Pons (tissue), 1 donor: ENCODE results near the gene RHOBTB3.

Experiments
- DNase-seq: peaks from one replicate; pipeline ENCODE4 v3.0.0-alpha.2; 2016; ENCODE audit warnings: low spot score

The RHOBTB3 gene

DNA sequence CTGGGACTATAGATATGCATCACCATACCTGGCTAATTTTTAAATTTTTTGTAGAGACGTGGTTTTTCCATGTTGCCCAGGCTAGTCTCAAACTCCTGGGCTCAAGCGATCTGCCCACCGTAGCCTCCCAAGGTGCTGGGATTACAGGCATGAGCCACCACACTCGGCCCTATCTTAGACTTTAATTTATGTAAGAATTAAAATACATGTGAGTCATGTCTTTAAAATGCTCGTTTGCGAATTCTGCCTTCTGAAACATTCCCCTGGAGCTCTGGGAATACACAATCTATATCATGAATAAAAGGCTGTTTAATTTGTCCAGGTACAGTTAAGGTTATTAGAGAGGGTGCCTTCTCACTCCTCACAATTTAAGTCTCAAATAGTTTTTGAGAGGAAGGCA is 32.8 kb downstream of the RHOBTB3 start:
- DNase-seq, result no peak

DNA sequence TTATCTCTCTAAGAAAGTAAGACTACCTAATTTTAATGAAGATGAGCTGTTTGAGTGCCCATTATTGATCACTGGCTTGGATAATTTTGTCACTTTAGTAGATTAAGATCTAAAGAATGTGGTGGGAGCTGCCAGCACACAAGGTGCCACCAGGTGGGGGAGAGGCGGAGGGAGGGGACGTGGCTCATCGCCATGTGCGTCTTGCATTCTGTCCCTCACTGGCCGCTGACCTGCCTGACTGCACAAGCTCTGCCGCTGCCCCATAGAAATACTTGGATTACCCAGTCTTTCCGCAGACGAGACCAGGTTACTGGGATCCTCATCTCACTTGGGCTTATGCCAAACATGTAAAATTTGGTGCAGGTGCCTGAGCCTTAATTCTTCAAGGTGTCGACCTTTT is 37.6 kb downstream of the RHOBTB3 start:
- no peak for DNase-seq

DNA sequence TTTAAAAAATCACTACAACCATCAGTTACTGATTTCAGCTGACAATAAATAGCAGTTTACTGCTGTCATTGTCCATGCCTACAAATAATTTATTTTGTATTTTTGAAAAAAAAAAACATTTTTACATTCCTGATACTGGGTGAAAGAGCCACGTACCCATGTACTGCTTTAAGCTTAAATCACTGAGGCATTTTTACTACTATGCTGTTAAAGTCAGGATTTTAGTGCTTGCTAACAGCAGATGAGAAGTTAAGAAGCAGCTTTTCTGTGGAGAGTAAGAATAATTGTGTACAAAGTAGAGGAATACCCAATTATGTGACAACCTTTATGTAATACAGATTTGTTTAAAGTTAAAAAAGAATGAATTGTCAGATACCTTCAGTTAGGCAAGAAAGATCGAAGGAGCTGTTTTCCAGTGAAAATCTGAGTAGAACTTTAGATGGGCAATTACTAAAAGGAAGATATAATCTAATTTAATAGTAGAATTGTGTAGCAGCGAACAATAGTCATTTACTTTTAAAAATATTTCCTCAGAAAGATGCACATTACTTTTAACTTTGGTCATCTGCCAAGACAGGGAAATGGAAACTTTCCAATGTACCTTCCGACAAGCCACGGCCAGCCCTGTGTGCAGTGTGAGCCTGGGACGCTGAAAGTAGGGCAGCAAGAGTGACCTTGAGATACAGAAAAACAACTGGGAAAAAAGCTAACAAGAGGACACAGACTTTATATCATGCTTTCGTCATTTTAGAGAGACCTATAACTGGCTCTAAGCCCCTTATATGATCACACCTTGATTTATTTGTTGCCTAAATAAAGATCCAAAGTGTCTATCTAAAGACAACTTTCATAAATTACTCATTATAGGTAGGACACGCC is 39.9 kb downstream of the RHOBTB3 start:
- peak; percentile 16 for DNase-seq

DNA sequence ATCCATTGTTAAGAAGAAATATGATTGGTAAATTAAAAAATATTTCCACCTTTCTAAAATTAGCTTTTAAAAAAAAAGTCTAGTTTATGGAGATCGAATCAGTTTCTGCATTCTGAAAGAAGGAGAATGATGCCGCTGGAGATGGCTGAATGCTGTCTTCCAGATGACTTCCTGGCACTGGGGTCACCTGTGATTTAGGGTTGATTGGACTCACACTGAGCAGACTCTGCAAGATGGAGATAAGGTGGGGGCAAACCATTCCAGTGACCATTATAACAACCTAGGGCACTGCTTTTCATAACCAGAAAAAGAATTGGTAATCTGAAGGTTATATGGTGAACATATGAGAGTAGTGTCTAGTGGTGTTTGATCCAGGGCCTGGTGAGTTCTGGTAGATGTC is 40.8 kb downstream of the RHOBTB3 start:
- no peak for DNase-seq

DNA sequence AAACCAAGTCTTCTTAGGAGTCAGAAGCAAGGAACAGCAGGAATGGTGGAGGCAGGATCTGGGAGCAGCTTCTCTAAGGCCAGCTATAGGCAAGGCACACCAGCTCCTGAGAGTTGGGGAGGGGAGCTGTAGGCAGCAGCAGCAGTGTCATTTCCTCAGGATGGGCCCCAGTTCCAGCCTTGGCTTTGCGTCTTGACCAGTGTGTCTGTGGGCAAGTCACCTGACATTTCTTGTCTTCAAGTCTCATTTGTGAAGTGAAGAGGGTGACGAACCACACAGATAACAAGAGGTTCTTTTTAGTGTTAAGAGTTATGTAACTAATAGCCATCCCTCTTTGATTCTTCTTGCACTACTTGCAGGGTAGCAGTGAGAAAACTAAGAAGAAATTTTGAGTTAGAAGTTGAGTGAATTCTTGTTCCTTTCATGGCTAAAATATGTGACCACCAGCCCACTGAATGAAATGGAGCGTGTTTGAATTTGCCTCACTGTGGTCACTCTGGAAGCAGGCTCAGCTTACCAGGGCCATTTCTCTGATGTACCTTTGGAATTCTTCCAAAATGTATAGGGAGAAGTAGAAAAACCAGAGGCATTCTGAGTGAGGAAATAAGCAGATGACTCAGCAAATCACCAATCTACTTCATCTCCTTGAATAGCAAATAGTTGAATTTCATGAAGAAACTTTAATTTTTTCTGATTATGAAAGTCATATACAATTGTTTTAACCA is 42.4 kb downstream of the RHOBTB3 start:
- DNase-seq, result peak; percentile 13

DNA sequence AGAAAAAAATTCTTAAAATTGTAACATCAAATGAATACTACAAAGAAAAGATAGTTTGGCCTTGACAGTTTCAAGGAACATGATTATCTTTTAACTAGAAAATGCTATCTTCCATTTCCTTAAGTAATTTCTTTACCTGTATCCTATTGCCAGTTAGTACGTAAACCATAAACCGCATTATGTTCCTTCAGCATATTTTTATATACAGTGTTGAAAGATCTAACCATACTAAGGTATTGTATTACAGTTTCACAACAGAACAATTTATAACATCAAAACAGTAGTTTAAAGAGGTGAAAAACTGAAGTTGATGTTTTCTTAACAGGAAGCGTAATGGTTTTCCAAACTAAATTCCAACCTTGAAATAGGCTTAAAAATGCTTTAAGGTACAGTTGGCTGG is 46.3 kb downstream of the RHOBTB3 start:
- no peak for DNase-seq

DNA sequence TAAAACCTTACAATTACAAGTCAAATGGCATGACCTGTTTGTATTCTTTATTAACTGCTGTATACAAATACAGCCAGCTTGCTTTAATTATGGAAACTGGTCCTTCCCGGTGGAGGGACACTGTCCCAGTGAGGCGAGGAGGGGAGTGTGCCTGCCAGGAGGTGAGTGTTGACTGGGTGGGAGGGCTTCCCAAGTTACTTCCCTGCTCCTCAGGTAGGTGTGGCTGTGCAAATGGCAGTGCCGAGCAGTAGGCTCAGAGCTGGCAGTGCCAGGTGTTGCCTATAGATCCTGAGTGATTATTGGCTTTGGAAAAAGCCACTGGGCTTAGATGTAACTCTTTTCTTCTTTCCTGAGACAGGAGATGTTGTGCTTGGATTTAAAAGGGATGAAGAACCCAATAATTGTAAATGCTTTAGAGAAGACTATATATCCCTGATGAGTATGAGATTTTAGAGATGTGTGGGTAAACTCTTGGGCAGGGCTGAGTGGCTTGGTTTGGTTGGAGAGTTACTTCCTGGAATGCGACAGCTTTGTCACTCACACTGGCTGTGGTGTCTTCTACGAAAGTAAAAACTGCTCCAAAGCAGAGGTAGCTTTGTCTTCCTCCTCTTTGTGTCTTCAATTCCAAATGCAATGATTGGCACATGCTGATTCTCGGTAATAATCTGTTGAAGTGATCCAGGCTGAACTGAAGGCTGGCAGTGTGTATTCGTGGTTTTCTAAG is 47.7 kb downstream of the RHOBTB3 start:
- DNase-seq, result peak; percentile 1

DNA sequence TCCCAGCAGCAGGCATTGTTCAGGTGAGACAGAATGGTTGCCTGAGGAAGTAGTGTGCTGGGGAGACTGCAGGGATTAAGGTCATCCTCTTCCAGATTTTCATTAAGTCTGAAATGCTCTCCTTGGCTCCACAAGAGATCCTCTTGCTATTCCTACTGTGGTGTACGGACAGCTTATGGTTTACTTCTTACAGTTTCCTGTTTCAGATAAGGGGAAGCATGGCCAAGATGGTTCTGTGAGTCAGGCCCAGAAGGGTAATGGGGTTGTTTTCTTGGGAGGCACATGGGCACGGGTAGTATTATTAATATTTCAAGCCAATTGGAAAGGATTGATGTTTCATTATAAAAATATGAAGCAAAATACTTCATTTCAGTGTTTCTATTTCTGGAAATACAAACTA is 48.5 kb downstream of the RHOBTB3 start:
- peak; percentile 11 for DNase-seq

DNA sequence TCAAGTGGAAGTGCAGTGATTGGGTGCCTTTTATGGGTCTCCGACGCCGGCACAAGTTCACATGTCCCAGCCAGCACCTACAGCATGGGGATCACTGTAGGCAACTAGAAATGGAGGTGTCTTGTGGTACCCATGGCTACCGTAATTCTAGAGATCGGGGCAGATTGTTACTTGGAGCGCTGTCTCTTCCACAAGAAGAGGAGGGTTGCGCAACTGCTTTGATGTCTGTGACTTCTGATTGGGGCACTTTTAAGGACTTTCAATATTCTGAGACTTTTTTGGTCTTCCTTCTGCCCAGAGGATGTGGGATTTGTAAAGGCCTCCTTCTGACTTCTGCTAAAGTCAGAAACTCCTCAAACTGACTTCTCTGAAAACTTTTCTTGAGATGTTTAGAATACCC is 49.5 kb downstream of the RHOBTB3 start:
- DNase-seq, result no peak

DNA sequence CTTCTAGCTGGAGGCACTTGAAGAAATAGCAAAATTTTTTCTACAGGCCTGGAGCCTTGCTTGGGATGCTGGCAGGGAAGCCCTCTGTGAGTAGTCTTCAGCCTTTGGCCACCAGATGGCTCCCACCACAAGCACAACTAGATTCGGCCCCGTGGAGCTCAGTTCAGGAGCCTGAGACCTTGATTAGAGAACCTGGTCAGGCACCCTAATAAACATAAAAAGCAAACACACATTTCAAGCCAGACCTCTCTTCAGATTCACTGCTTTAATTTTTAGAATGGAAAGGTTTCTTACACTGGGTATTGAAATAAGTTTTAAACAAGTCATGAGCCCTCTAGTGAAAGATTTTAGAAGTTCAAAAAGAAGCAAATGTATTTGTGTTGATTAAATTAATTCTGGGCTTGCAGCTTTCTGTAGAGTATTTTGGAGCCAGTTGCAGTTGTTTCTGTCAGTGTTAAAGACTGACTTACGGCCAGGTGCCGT is 50.0 kb downstream of the RHOBTB3 start:
- DNase-seq, result peak; percentile 92

DNA sequence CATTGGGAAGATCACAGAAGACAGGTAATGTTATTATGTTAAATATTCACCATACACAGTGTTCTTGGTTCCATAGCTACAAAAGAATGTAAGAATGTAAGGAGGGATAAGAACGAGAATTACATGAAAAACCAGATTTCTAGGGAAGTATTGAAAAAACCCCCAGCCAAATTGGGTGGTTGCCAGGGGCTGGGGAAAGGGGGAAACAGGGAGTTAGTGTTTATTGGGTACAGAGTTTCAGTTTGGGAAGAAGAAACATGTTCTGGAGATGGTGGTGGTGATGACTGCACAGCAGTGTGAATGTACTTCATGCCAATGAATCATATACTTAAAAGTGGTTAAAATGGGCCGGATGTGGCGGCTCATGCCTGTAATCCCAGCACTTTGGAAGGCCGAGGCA is 51.0 kb downstream of the RHOBTB3 start:
- DNase-seq, result no peak

DNA sequence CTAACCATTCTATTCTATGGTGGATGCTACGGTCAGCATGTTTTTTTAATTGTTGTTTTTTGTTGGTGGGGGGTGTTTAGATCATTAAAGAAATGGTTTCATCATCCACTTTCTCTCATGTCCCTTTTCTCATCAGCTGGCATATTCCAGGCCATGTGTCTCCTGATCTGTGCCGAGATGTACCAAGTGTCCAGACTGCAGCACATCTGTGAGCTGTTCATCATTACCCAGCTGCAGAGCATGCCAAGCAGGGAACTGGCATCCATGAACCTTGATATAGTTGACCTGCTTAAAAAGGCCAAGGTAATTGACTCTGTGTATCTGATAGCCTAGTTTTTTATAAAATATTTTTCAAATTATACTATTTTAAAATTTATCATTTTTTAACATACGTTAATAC is 52.5 kb downstream of the RHOBTB3 start:
- no peak for DNase-seq

DNA sequence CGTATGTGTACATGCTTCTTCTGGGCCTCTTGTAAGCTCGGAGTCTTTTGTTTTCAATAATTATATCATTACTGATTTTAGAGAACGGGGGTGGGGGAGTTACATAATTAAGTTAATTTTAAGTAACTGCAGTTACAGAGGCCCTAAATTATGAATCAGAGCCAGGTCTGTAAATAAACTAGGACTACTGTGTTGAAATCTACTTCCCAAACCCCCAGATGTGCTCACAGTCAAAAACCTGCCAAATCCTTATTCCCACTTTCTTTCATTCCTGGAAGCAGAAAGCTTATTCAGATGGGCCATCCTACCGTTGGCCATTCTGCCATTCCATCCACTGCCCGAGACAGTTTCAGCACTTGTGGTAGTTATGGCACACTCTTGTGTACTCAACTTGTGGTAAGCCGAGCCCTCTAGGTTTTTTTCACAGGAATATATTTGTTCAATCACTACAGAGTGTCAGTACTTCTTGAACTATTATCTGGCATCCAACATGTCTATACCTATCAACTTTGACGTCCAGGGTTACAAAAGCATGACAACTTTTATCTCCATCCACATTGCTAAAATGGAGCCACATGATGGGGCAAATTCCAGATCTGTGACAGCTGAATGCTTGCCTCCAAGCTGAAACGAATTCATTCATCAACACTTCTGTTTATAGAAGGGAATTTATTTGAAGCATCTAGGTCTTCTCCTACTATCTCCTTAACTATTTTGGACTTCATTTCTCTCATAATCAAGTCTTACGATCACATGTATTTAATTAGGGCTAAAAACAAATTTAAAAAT is 53.6 kb downstream of the RHOBTB3 start:
- no peak for DNase-seq

DNA sequence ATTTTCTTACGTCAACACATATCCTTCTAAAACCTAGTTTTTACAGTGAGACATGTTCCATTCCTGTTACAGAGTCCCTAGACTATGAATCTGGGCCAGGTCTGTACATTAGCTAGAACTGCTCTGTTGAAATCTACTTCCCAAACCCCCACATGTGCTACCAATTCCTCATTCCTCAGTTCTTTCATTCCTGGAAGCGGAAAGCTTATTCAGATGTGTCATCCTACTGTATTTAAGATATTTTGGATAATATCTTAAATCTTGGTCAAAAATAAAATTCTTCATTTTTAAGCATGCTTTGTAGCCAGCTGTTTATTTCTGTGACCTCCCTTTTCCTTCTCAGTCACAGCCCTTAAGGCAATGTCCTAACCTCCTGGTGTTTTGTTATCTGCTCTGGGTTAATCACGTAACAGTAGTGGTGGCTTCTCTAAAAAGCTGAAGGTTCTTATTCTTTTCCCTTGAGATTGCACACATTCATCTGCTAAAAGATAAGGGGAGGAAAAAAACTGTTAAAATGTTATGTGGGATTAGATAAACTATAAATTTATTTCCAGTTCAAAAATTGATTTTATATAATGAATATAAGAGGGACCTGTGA is 55.8 kb downstream of the RHOBTB3 start:
- DNase-seq, result no peak

DNA sequence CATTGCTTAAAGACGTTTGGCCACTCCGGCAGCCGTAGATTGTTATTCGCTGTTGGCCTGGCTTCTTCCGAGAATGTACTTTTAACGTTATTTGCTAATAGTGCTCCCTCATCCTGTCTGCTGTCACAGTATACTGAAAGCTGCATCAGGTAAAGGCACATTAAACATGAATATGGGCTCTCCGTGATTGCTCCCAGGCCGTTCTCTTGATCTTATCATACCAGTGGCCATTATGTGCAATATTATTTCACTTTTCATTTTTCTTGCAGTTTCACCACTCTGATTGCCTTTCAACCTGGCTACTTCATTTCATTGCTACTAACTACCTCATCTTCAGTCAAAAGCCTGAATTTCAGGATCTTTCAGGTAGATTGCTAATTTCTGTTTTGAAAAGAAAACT is 57.4 kb downstream of the RHOBTB3 start:
- no peak for DNase-seq

DNA sequence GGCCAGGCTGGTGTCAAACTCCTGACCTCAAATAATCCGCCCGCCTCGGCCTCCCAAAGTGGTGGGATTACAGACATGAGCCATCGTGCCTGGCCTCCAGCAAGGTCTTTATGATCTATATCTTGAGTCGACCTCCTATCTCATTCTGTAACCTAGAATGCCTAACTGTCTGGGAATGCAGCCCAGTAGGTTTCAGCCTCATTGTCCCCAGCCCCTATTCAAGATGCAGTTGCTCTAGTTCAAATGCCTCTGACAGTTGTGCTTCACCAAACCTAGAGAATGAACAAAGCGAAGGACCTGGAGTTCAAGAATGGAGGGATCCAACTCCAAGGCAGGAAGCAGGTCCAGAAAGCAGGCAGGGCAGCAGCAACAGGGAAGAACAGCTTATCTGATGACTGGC is 60.6 kb downstream of the RHOBTB3 start:
- no peak for DNase-seq

DNA sequence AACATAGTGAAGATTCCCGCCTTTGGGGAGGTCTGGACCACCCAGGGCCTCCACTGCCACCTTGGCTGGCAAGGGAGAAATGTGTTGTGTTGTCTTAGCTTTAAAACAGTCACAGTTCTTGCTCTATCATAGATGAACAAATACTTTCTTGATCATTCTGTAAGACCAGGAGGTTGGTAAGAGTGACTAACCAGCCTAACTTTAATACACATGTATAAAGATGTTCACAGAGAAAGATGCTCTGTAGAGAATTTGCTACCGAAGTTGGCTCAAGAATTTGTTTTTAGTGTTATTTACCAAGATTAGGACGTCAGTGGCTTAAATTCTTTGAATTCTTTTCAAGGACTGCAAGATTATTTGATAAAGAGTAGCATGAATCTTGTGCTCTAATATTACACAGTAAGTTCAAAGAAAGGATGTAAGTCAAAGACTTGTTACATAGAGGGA is 63.0 kb downstream of the RHOBTB3 start:
- DNase-seq, result no peak

DNA sequence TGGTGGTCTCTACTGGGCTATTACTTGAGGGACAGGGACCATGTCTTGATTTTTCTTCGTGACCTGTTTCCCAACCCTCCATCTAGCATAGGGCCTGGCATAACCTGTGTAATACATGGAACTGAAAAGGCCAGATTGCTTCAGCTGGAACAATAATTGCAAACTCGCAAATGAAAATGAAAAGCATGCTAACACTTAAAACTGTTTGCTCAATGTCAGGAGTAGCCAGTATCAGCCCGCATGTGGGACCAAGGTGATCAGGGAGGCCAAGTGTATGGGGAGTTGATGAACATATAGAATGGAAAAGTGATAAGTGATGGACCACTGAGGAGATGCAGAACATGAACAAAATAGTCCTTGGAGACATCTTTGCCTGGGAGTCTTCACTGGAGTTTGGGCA is 66.2 kb downstream of the RHOBTB3 start:
- DNase-seq, result no peak

DNA sequence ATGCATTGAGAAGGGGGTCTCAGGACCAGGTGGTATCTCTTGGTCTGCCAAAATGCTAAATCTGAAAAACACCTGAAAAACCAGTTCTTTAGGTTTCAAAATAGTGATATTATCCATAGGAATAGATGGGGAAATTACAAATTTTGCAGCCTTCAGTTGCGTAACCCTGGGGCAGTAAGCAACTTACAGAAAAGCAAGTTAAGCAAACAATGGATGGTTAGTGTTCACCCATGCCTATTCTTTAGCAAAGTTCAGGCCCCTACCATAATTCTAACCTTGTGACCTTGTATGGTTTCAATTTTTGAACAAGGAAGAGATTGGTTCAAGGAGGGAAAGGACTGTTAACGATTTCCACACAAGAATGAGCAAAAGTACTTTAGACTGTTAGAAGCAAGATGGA is 66.9 kb downstream of the RHOBTB3 start:
- no peak for DNase-seq

DNA sequence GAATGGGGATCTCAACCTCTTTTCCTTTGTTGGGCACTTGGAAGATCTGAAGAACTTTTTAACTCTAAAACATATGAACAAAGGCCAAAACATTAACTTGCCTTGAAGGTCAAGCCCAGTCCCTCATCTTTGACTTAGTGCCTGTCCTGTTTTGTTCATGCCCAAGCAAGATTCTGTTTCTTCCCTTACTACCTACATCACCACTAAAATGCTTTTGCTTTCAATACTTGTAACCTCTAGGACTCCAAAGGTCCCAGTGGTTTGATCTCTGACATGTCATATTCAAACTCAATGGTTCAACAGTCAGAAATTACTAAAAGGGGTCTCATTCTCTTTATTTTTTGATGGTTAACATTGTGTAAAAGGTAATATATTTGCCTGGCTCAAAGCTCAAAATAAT is 67.4 kb downstream of the RHOBTB3 start:
- DNase-seq, result no peak

DNA sequence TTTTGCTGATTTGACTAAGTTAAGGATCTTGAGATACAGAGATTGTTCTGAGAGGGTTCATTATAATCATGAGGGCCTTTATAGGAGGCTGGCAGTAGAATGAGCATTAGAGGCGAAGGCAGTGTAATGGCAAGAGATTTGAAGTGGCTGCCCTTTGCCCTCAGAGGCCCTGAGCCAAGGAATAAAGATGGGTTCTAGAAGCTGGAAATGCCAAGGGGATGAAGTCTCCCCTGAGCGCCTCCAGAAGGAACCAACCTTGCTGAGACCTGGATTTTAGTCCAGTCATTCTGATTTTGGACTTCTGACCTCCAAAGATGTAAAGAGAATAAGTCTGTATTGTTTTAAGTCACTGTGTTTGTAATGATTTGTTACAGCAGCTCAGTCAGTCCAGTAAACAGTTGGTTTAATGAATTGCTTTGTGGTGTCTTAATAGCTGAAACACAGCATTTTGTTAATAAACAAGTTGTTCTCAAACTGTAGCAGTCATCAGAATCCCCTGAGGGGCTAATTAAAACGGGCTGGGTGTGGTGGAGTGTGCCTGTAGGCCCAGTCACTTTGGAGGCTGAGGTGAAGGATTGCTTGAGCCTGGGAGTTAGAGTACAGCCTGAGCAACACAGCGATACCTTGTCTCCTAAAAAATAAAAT is 68.2 kb downstream of the RHOBTB3 start:
- DNase-seq, result no peak
